GM06990 (cell line): ENCODE results near the gene ALDH4A1.

Experiments
- DNase-seq: peaks from one replicate; pipeline ENCODE4 v3.0.0-alpha.2; 2011; ENCODE audit not compliant: insufficient read length; ENCODE audit errors: extremely low read depth
- H3K27me3 ChIP-seq: replicated peaks from 2 replicates; pipeline ENCODE4 v1.6.0; 2011; ENCODE audit warnings: low read length; ENCODE audit not compliant: control insufficient read depth, insufficient read depth
- H3K36me3 ChIP-seq: 2 replicates; pipeline ENCODE4 v1.5.1; 2011; ENCODE audit warnings: low read length; ENCODE audit not compliant: control insufficient read depth, insufficient read depth
- H3K4me3 ChIP-seq: replicated peaks from 2 replicates; pipeline ENCODE4 v1.5.1; 2011; ENCODE audit warnings: low read depth, mild to moderate bottlenecking, control low read depth, low read length
- CTCF ChIP-seq: IDR thresholded peaks from 2 replicates; pipeline ENCODE4 v1.5.1; 2011; ENCODE audit warnings: low read length, control low read depth, mild to moderate bottlenecking, inconsistent platforms; ENCODE audit not compliant: insufficient read depth, poor library complexity, severe bottlenecking

Gene ALDH4A1

GRCh38 chr1:18884727-18885126 is 17.6 kb downstream of the ALDH4A1 start:
- Histone ChIP-seq H3K4me3 (no peak overlapping the region), H3K27me3 (no peaks in the 10 kb centered on the region), H3K36me3 (peaks cover 12% of the 10 kb centered on the region)
- no peak for TF ChIP-seq CTCF
- DNase-seq = no peak

- no peak for DNase-seq
- TF ChIP-seq CTCF = no peak
- no peak overlapping the region for H3K4me3 ChIP-seq
- peaks cover 12% of the 10 kb centered on the region for H3K36me3 ChIP-seq
- H3K27me3 ChIP-seq = no peaks in the 10 kb centered on the region
Observed at GRCh38 chr1:18884419-18884717, 18.0 kb downstream of the ALDH4A1 start.

- peak; percentile 93 for TF ChIP-seq CTCF
Observed at GRCh38 chr1:18883636-18884418, 18.5 kb downstream of the ALDH4A1 start.

GRCh38 chr1:18883079-18883478 is 19.3 kb downstream of the ALDH4A1 start:
- H3K4me3 ChIP-seq = no peak overlapping the region
- no peaks in the 10 kb centered on the region for H3K27me3 ChIP-seq
- no peak for DNase-seq
- peaks cover 10% of the 10 kb centered on the region for H3K36me3 ChIP-seq
- TF ChIP-seq CTCF = no peak

More at GRCh38 chr1:18883636-18884418, 18.5 kb downstream of the ALDH4A1 start:
- peak; percentile 35 for DNase-seq
- Histone ChIP-seq H3K27me3 (no peaks in the 10 kb centered on the region), H3K4me3 (no peak overlapping the region), H3K36me3 (peaks cover 12% of the 10 kb centered on the region)

GRCh38 chr1:18882486-18882885 is 19.9 kb downstream of the ALDH4A1 start:
- no peak for TF ChIP-seq CTCF
- H3K36me3 ChIP-seq = peaks cover 10% of the 10 kb centered on the region
- no peak for DNase-seq

More at GRCh38 chr1:18882486-18882885, 19.9 kb downstream of the ALDH4A1 start:
- H3K27me3 ChIP-seq = no peaks in the 10 kb centered on the region
- no peak overlapping the region for H3K4me3 ChIP-seq
